ENCODE data around the gene ANO1. TPM values are rescaled to one million over a fixed set of nuclear protein-coding genes. Genes with fewer than 3 reads are reported as not detected.

ANO1 gene
- total and polyA plus RNA-seq, 2 of the 8 experiments (the other 6 are each of a cell fraction or from before 2014, with no cell fraction given) = 4.7 to 5.0 TPM

- no peak for TF ChIP-seq ATF2 (IDR thresholded peaks at IDR 0.05; ENCODE audit: low read length)
- no peak for TF ChIP-seq TAF1 (IDR thresholded peaks at IDR 0.05; ENCODE audit: low read depth, low read length)
- TF ChIP-seq POLR2AphosphoS5 (IDR thresholded peaks at IDR 0.05; ENCODE audit: low read depth, low read length) = no peak
- TF ChIP-seq EP300 (IDR thresholded peaks at IDR 0.05; ENCODE audit: borderline replicate concordance in 1 of 2, low read depth in 2 of 2, low read length in 2 of 2) = no peak
- no peak for TF ChIP-seq TEAD4 (IDR thresholded peaks at IDR 0.05; ENCODE audit: low read depth, low read length)
- TF ChIP-seq FOSL1 (IDR thresholded peaks at IDR 0.05; ENCODE audit: insufficient read depth, low read depth, low read length) = no peak
- TF ChIP-seq CREB1 (IDR thresholded peaks at IDR 0.05) = no peak
Observed at GRCh38 chr11:70049045-70049444, 29.1 kb upstream of the ANO1 start (continued).
